ENCODE data around the gene ABAT.
"Not testable (repeated sequence)": the region's sequence is repeated elsewhere in the genome, so short reads cannot be mapped to it uniquely, and the experiment has no call there.

The ABAT gene

GRCh38 chr16:8767176-8767575 is 92.8 kb downstream of the ABAT start:
- ATAC-seq (replicated peaks) = no peak
- Mint-ChIP-seq H3K27ac (no peak overlapping the region), H3K4me1 (no peaks in the 10 kb centered on the region), H3K9me3 (no peaks in the 10 kb centered on the region), H3K27me3 (no peaks in the 10 kb centered on the region), H3K4me3 (no peak overlapping the region), H3K36me3 (peaks cover 29 to 37% of the 10 kb centered on the region in 2 donors)
- no peak for DNase-seq

GRCh38 chr16:8768283-8768682 is 93.9 kb downstream of the ABAT start:
- no peak for DNase-seq

GRCh38 chr16:8768692-8769091 is 94.3 kb downstream of the ABAT start:
- H3K4me3 Mint-ChIP-seq = no peak overlapping the region
- H3K36me3 Mint-ChIP-seq = peaks cover 35 to 47% of the 10 kb centered on the region in 2 donors
- no peaks in the 10 kb centered on the region for H3K9me3 Mint-ChIP-seq
- no peaks in the 10 kb centered on the region for H3K4me1 Mint-ChIP-seq
- no peak overlapping the region for H3K27ac Mint-ChIP-seq
- no peaks in the 10 kb centered on the region for H3K27me3 Mint-ChIP-seq
- ATAC-seq (replicated peaks) (no peak), DNase-seq (no peak)

More at GRCh38 chr16:8768283-8768682, 93.9 kb downstream of the ABAT start:
- peaks cover 35 to 43% of the 10 kb centered on the region in 2 donors for H3K36me3 Mint-ChIP-seq
- no peak overlapping the region for H3K4me3 Mint-ChIP-seq
- no peak for ATAC-seq (replicated peaks)
- H3K4me1 Mint-ChIP-seq = no peaks in the 10 kb centered on the region
- H3K27me3 Mint-ChIP-seq = no peaks in the 10 kb centered on the region
- no peaks in the 10 kb centered on the region for H3K9me3 Mint-ChIP-seq
- no peak overlapping the region for H3K27ac Mint-ChIP-seq

GRCh38 chr16:8773537-8773936 is 99.1 kb downstream of the ABAT start:
- no peak for DNase-seq
- Mint-ChIP-seq H3K4me1 (no peaks in the 10 kb centered on the region), H3K27ac (no peak overlapping the region)

GRCh38 chr16:8774208-8774607 is 99.8 kb downstream of the ABAT start:
- ATAC-seq (replicated peaks) (no peak), DNase-seq (no peak)
- Mint-ChIP-seq H3K36me3 (peaks cover 47 to 53% of the 10 kb centered on the region in 2 donors), H3K27me3 (no peaks in the 10 kb centered on the region), H3K4me1 (no peaks in the 10 kb centered on the region), H3K27ac (no peak overlapping the region), H3K9me3 (peaks cover 3 to 4% of the 10 kb centered on the region in 2 donors), H3K4me3 (no peak overlapping the region)

More at GRCh38 chr16:8773537-8773936, 99.1 kb downstream of the ABAT start:
- Mint-ChIP-seq H3K4me3 (no peak overlapping the region), H3K9me3 (peaks cover 3 to 4% of the 10 kb centered on the region in 2 donors), H3K36me3 (peaks cover 50 to 60% of the 10 kb centered on the region in 2 donors), H3K27me3 (no peaks in the 10 kb centered on the region)
- ATAC-seq (replicated peaks) = no peak

- H3K4me3 Mint-ChIP-seq = no peak overlapping the region
- no peak overlapping the region for H3K27ac Mint-ChIP-seq
- H3K27me3 Mint-ChIP-seq = no peaks in the 10 kb centered on the region
- ATAC-seq (replicated peaks) (no peak), DNase-seq (no peak)
- H3K9me3 Mint-ChIP-seq = peaks cover 3 to 4% of the 10 kb centered on the region in 2 donors
- peaks cover 49 to 58% of the 10 kb centered on the region in 2 donors for H3K36me3 Mint-ChIP-seq
- no peaks in the 10 kb centered on the region for H3K4me1 Mint-ChIP-seq
Measured at GRCh38 chr16:8775359-8775758, 100.9 kb downstream of the ABAT start.

GRCh38 chr16:8776129-8776584 is 101.7 kb downstream of the ABAT start:
- H3K9me3 Mint-ChIP-seq = peaks cover 3 to 4% of the 10 kb centered on the region in 2 donors
- H3K4me3 Mint-ChIP-seq = no peak overlapping the region
- H3K27ac Mint-ChIP-seq = no peak overlapping the region
- H3K4me1 Mint-ChIP-seq = no peaks in the 10 kb centered on the region
- no peaks in the 10 kb centered on the region for H3K27me3 Mint-ChIP-seq
- H3K36me3 Mint-ChIP-seq = peaks cover 56 to 63% of the 10 kb centered on the region in 2 donors
- no peak for ATAC-seq (replicated peaks)
- DNase-seq = no peak

GRCh38 chr16:8777217-8777616 is 102.8 kb downstream of the ABAT start:
- Mint-ChIP-seq H3K27ac (no peak overlapping the region), H3K9me3 (peaks cover 3 to 4% of the 10 kb centered on the region in 2 donors), H3K27me3 (no peaks in the 10 kb centered on the region), H3K4me3 (no peak overlapping the region), H3K4me1 (no peaks in the 10 kb centered on the region), H3K36me3 (peaks cover 55 to 66% of the 10 kb centered on the region in 2 donors)
- DNase-seq (no peak), ATAC-seq (replicated peaks) (no peak)

GRCh38 chr16:8781797-8782196 is 107.4 kb downstream of the ABAT start:
- Mint-ChIP-seq H3K27ac (no peak overlapping the region), H3K4me1 (no peaks in the 10 kb centered on the region)

GRCh38 chr16:8782673-8783072 is 108.3 kb downstream of the ABAT start:
- H3K4me3 Mint-ChIP-seq = no peak overlapping the region
- H3K36me3 Mint-ChIP-seq = peaks cover 35% of the 10 kb centered on the region in 2 donors
- no peaks in the 10 kb centered on the region for H3K9me3 Mint-ChIP-seq
- H3K4me1 Mint-ChIP-seq = no peaks in the 10 kb centered on the region
- H3K27ac Mint-ChIP-seq = peak overlapping the region; percentile 17
- no peaks in the 10 kb centered on the region for H3K27me3 Mint-ChIP-seq
- ATAC-seq (replicated peaks) (no peak), DNase-seq (no peak)

More at GRCh38 chr16:8781797-8782196, 107.4 kb downstream of the ABAT start:
- no peak for ATAC-seq (replicated peaks)
- H3K4me3 Mint-ChIP-seq = no peak overlapping the region
- H3K27me3 Mint-ChIP-seq = no peaks in the 10 kb centered on the region
- peaks cover 41 to 42% of the 10 kb centered on the region in 2 donors for H3K36me3 Mint-ChIP-seq
- no peak for DNase-seq
- H3K9me3 Mint-ChIP-seq = peaks cover 2 to 3% of the 10 kb centered on the region in 2 donors

GRCh38 chr16:8785408-8785807 is 111.0 kb downstream of the ABAT start:
- DNase-seq (no peak), ATAC-seq (replicated peaks) (no peak)
- H3K4me3 Mint-ChIP-seq = no peak overlapping the region
- no peaks in the 10 kb centered on the region for H3K27me3 Mint-ChIP-seq
- H3K9me3 Mint-ChIP-seq = no peaks in the 10 kb centered on the region
- no peaks in the 10 kb centered on the region for H3K4me1 Mint-ChIP-seq
- H3K36me3 Mint-ChIP-seq = peaks cover 20 to 22% of the 10 kb centered on the region in 2 donors
- peak overlapping the region; percentile 53 for H3K27ac Mint-ChIP-seq

- peaks cover 15 to 16% of the 10 kb centered on the region in 2 donors for H3K36me3 Mint-ChIP-seq
- not testable (repeated sequence) for DNase-seq; H3K9me3 Mint-ChIP-seq; H3K4me3 Mint-ChIP-seq; H3K4me1 Mint-ChIP-seq; H3K27me3 Mint-ChIP-seq; ATAC-seq (replicated peaks); H3K27ac Mint-ChIP-seq
Measured at GRCh38 chr16:8786316-8786715, 111.9 kb downstream of the ABAT start.

- Mint-ChIP-seq H3K27me3 (no peaks in the 10 kb centered on the region), H3K36me3 (peaks cover 0 to 4% of the 10 kb centered on the region in 2 donors), H3K27ac (no peak overlapping the region), H3K4me3 (no peak overlapping the region), H3K4me1 (peaks cover 4 to 13% of the 10 kb centered on the region in 2 donors), H3K9me3 (no peaks in the 10 kb centered on the region)
- DNase-seq (no peak), ATAC-seq (replicated peaks) (no peak)
Measured at GRCh38 chr16:8788578-8789172, 114.3 kb downstream of the ABAT start.

- no peak for DNase-seq
Measured at GRCh38 chr16:8795091-8795490, 120.7 kb downstream of the ABAT start.

GRCh38 chr16:8795818-8796217 is 121.4 kb downstream of the ABAT start:
- no peaks in the 10 kb centered on the region for H3K9me3 Mint-ChIP-seq
- DNase-seq (no peak), ATAC-seq (replicated peaks) (no peak)
- H3K4me3 Mint-ChIP-seq = peak overlapping the region; percentile 22 to 94
- peak overlapping the region; percentile 47 for H3K27ac Mint-ChIP-seq
- peaks cover 23 to 54% of the 10 kb centered on the region in 2 donors for H3K4me1 Mint-ChIP-seq
- H3K36me3 Mint-ChIP-seq = peaks cover 17 to 18% of the 10 kb centered on the region in 2 donors
- H3K27me3 Mint-ChIP-seq = no peaks in the 10 kb centered on the region

More at GRCh38 chr16:8795091-8795490, 120.7 kb downstream of the ABAT start:
- peaks cover 23 to 54% of the 10 kb centered on the region in 2 donors for H3K4me1 Mint-ChIP-seq
- peak overlapping the region; percentile 42 for H3K27ac Mint-ChIP-seq
- no peaks in the 10 kb centered on the region for H3K9me3 Mint-ChIP-seq
- peaks cover 17 to 18% of the 10 kb centered on the region in 2 donors for H3K36me3 Mint-ChIP-seq
- no peak for ATAC-seq (replicated peaks)
- no peak overlapping the region for H3K4me3 Mint-ChIP-seq
- H3K27me3 Mint-ChIP-seq = no peaks in the 10 kb centered on the region

Measured in stimulated activated naive B cell treated with anti-CD40 and anti-IgM and Interleukin-4, amounts not matched to agents 10 μg/mL and 1 μg/mL and 100 μg/mL, for 72 hours (primary cell).